Stimulated activated CD4-positive, alpha-beta T cell treated with anti-CD3 and anti-CD28 coated beads, TNF-alpha, amount 100 ng/mL, for 1 hour (primary cell): Measurements from ENCODE around the gene TENM4.
"Not testable (repeated sequence)": the region's sequence is repeated elsewhere in the genome, so short reads cannot be mapped to it uniquely, and the experiment has no call there.

ENCODE experiments used
- DNase-seq, 3 donors: peaks; one replicate each; pipeline ENCODE4 v3.0.0-alpha.2; 2020; ENCODE audit warnings: low read depth in 3 of 3, low spot score in 1 of 3

TENM4 gene

GRCh38 chr11:78986305-78986704 lies 454.5 kb downstream of the TENM4 start:
- no peak for DNase-seq

GRCh38 chr11:78985663-78986062 lies 455.2 kb downstream of the TENM4 start:
- no peak for DNase-seq

GRCh38 chr11:78982473-78982872 lies 458.4 kb downstream of the TENM4 start:
- no peak for DNase-seq

GRCh38 chr11:78981153-78981552 lies 459.7 kb downstream of the TENM4 start:
- no peak for DNase-seq

- DNase-seq, result no peak
Measured at GRCh38 chr11:78978831-78979230, 462.0 kb downstream of the TENM4 start.

- DNase-seq, result not testable (repeated sequence)
Measured at GRCh38 chr11:78977848-78978247, 463.0 kb downstream of the TENM4 start.

- DNase-seq, result no peak
Measured at GRCh38 chr11:78977009-78977408, 463.8 kb downstream of the TENM4 start.

GRCh38 chr11:78975081-78975480 lies 465.7 kb downstream of the TENM4 start:
- DNase-seq, result no peak

GRCh38 chr11:78973876-78974275 lies 467.0 kb downstream of the TENM4 start:
- no peak for DNase-seq

- DNase-seq, result no peak
Measured at GRCh38 chr11:78972590-78972989, 468.2 kb downstream of the TENM4 start.

GRCh38 chr11:78972177-78972576 lies 468.7 kb downstream of the TENM4 start:
- DNase-seq, result no peak

- no peak for DNase-seq
Measured at GRCh38 chr11:78967811-78968210, 473.0 kb downstream of the TENM4 start.

- DNase-seq, result no peak
Measured at GRCh38 chr11:78965432-78965831, 475.4 kb downstream of the TENM4 start.

GRCh38 chr11:78961937-78962701 lies 478.7 kb downstream of the TENM4 start:
- no peak for DNase-seq

- DNase-seq, result no peak
Measured at GRCh38 chr11:78961247-78961646, 479.6 kb downstream of the TENM4 start.

- no peak for DNase-seq
Measured at GRCh38 chr11:78958444-78958843, 482.4 kb downstream of the TENM4 start.

- DNase-seq, result no peak
Measured at GRCh38 chr11:78957476-78958245, 483.2 kb downstream of the TENM4 start.

GRCh38 chr11:78954696-78955095 lies 486.1 kb downstream of the TENM4 start:
- no peak for DNase-seq

GRCh38 chr11:78954261-78954660 lies 486.6 kb downstream of the TENM4 start:
- DNase-seq, result no peak

GRCh38 chr11:78952890-78953289 lies 487.9 kb downstream of the TENM4 start:
- no peak for DNase-seq

GRCh38 chr11:78952175-78952574 lies 488.7 kb downstream of the TENM4 start:
- DNase-seq, result no peak

GRCh38 chr11:78949976-78950690 lies 490.7 kb downstream of the TENM4 start:
- DNase-seq, result no peak
